Peyer's patch (tissue), 4 donors: ENCODE results near the gene LIMS2. TPM values are rescaled to one million over a fixed set of nuclear protein-coding genes. Genes with fewer than 3 reads are reported as not detected.
A peak's percentile ranks its signal among the peaks of the same experiment; 100 is the strongest.

Experiments
- DNase-seq, 3 donors: peaks; one replicate each; pipeline ENCODE4 v3.0.0-alpha.2; 2017 to 2019
- H3K27ac ChIP-seq, 4 donors: fragments of 200-600 bp; sonication (generic); one replicate each; pipeline ENCODE4 v1.5.1; 2016 to 2019
- H3K27me3 ChIP-seq, 2 donors: fragments of 200-600 bp; sonication (generic); one replicate each; pipeline ENCODE4 v1.5.1; 2019
- H3K36me3 ChIP-seq, 3 donors: fragments of 200-600 bp; sonication (generic); one replicate each; pipeline ENCODE4 v1.5.1; 2016 to 2019
- H3K4me1 ChIP-seq, 4 donors: fragments of 200-600 bp; sonication (generic); one replicate each; pipeline ENCODE4 v1.5.1; 2016 to 2019
- H3K4me3 ChIP-seq, 4 donors: fragments of 200-600 bp; sonication (generic); 1 replicate in 3 of 4; 2 replicates in 1 of 4; pipeline ENCODE4 v1.5.1; 2016 to 2019; ENCODE audit warnings: mild to moderate bottlenecking in 1 of 4
- H3K9me3 ChIP-seq, 4 donors: fragments of 200-600 bp; sonication (generic); one replicate each; pipeline ENCODE4 v1.5.1; 2016 to 2019; ENCODE audit warnings: mild to moderate bottlenecking in 1 of 4
- CTCF ChIP-seq, 6 experiments: fragments of 450-650 bp in 4 of 6; fragments of 200-600 bp in 2 of 6; sonication (generic) in 1 of 6; IDR thresholded peaks; one replicate each; pipeline ENCODE4 v1.5.1; 2017 to 2019; ENCODE audit warnings: antibody characterized with exemption in 6 of 6, mild to moderate bottlenecking in 3 of 6, moderate library complexity in 1 of 6
- POLR2A ChIP-seq, 2 donors: fragments of 450-650 bp; IDR thresholded peaks; one replicate each; pipeline ENCODE4 v1.5.1; 2017; ENCODE audit warnings: antibody characterized with exemption in 2 of 2, mild to moderate bottlenecking in 2 of 2, moderate library complexity in 2 of 2
- total RNA-seq, 4 donors: library from RNA; depleted of rRNA; stranded (reverse); fragments of >200 nt; gene quantifications; one replicate each; pipeline ENCODE4 v1.1.0, GENCODE V29; 2016

The LIMS2 gene
- total RNA-seq, 4 donors from 2014 or later = 7.7 to 95.7 (median 21.9) TPM

- Histone ChIP-seq H3K27me3 (no peaks in the 10 kb centered on the region), H3K9me3 (no peaks in the 10 kb centered on the region), H3K27ac (no peak overlapping the region), H3K4me3 (no peak overlapping the region), H3K4me1 (peaks cover 0 to 22% (median 11%) of the 10 kb centered on the region in 4 donors), H3K36me3 (peaks cover 0 to 27% (median 0%) of the 10 kb centered on the region in 3 donors)
- TF ChIP-seq CTCF (IDR thresholded peaks at IDR 0.05) = no peak
- TF ChIP-seq POLR2A (IDR thresholded peaks at IDR 0.05) = no peak
- DNase-seq = no peak
These were observed 28.0 kb upstream of the LIMS2 start for GRCh38 chr2:127703282-127703681.

- H3K9me3 ChIP-seq = no peaks in the 10 kb centered on the region
- peak overlapping the region; percentile 73 to 99 (median 86) for H3K4me3 ChIP-seq
- no peak for DNase-seq
- TF ChIP-seq POLR2A (IDR thresholded peaks at IDR 0.05) (no peak), CTCF (IDR thresholded peaks at IDR 0.05) (no peak)
- peaks cover 0 to 22% (median 11%) of the 10 kb centered on the region in 4 donors for H3K4me1 ChIP-seq
- H3K27me3 ChIP-seq = no peaks in the 10 kb centered on the region
- peak overlapping the region; percentile 95 to 100 (median 98) for H3K27ac ChIP-seq
- H3K36me3 ChIP-seq = peaks cover 0 to 19% (median 0%) of the 10 kb centered on the region in 3 donors
These were observed 27.2 kb upstream of the LIMS2 start for GRCh38 chr2:127702395-127703009.

GRCh38 chr2:127701651-127702394 lies 26.5 kb upstream of the LIMS2 start:
- peak; percentile 78 to 92 (median 89) for DNase-seq
- TF ChIP-seq CTCF (IDR thresholded peaks at IDR 0.05) (peak in 5 of 6 experiments; percentile 3 to 68 (median 57)), POLR2A (IDR thresholded peaks at IDR 0.05) (peak; percentile 21 to 40)
- Histone ChIP-seq H3K27ac (peak overlapping the region; percentile 95 to 100 (median 98)), H3K36me3 (peaks cover 0 to 15% (median 0%) of the 10 kb centered on the region in 3 donors), H3K4me3 (peak overlapping the region; percentile 73 to 99 (median 86)), H3K4me1 (peaks cover 0 to 22% (median 11%) of the 10 kb centered on the region in 4 donors), H3K9me3 (no peaks in the 10 kb centered on the region), H3K27me3 (no peaks in the 10 kb centered on the region)

GRCh38 chr2:127701193-127701650 lies 25.9 kb upstream of the LIMS2 start, which contains the start of gene SFT2D3:
TSS of gene SFT2D3 (plus strand) at chr2:127701497. CDS start at chr2:127701529, 32 bp downstream.
- TF ChIP-seq POLR2A (IDR thresholded peaks at IDR 0.05) (peak; percentile 91 to 95), CTCF (IDR thresholded peaks at IDR 0.05) (no peak)
- H3K27me3 ChIP-seq = no peaks in the 10 kb centered on the region
- peak within 1 kb of the TSS; percentile 95 to 100 (median 98) for H3K27ac ChIP-seq

GRCh38 chr2:127700527-127701192 lies 25.3 kb upstream of the LIMS2 start:
- no peaks in the 10 kb centered on the region for H3K27me3 ChIP-seq
- peaks cover 0 to 3% (median 0%) of the 10 kb centered on the region in 3 donors for H3K36me3 ChIP-seq
- H3K4me1 ChIP-seq = peaks cover 0 to 22% (median 12%) of the 10 kb centered on the region in 4 donors
- H3K27ac ChIP-seq = peak overlapping the region; percentile 95 to 100 (median 98)
- DNase-seq = peak; percentile 85 to 96 (median 92)
- TF ChIP-seq POLR2A (IDR thresholded peaks at IDR 0.05) (peak in 1 of 2 donors; percentile 36), CTCF (IDR thresholded peaks at IDR 0.05) (peak in 3 of 6 experiments; percentile 35 to 46 (median 46))
- H3K4me3 ChIP-seq = peak overlapping the region; percentile 73 to 99 (median 86)
- no peaks in the 10 kb centered on the region for H3K9me3 ChIP-seq

More at GRCh38 chr2:127701193-127701650, 25.9 kb upstream of the LIMS2 start, which contains the start of gene SFT2D3:
- H3K4me3 ChIP-seq = peak within 1 kb of the TSS; percentile 73 to 99 (median 86)
- peaks cover 0 to 9% (median 0%) of the 10 kb centered on the region in 3 donors for H3K36me3 ChIP-seq
- peaks cover 0 to 22% (median 11%) of the 10 kb centered on the region in 4 donors for H3K4me1 ChIP-seq
- H3K9me3 ChIP-seq = no peaks in the 10 kb centered on the region
- peak; percentile 90 to 96 (median 95) for DNase-seq
